H1 (cell line): ENCODE results near the gene ACTN4. TPM values are rescaled to one million over a fixed set of nuclear protein-coding genes. Genes with fewer than 3 reads are reported as not detected.

ENCODE experiments used
- ASH2L ChIP-seq: fragments of 200-600, 300-600 bp; sonication (generic); IDR thresholded peaks from one replicate; pipeline ENCODE4 v1.7.1; 2017; ENCODE audit warnings: low read length
- BCL11A ChIP-seq, 2 experiments: IDR thresholded peaks; one replicate each; pipeline ENCODE4 v1.6.1; 2011; ENCODE audit warnings: low read depth in 2 of 2, low read length in 2 of 2, mild to moderate bottlenecking in 2 of 2
- BRCA1 ChIP-seq: IDR thresholded peaks from 2 replicates; pipeline ENCODE4 v1.6.1; 2012; ENCODE audit warnings: low read depth, low read length, improper control_type of control experiment
- CBX8 ChIP-seq: fragments of 300-800, 300-1000 bp; sonication (generic); IDR thresholded peaks from 2 replicates; pipeline ENCODE4 v1.7.1; 2016; ENCODE audit warnings: low read depth, low read length, borderline replicate concordance
- CTBP2 ChIP-seq: IDR thresholded peaks from 2 replicates; pipeline ENCODE4 v1.7.0; 2011; ENCODE audit warnings: borderline replicate concordance, mild to moderate bottlenecking, moderate library complexity, mixed read lengths, low read length; ENCODE audit not compliant: insufficient read depth, insufficient read length
- CTCF ChIP-seq, 3 experiments: IDR thresholded peaks; 1 replicate in 2 of 3; 2 replicates in 1 of 3; pipeline versions ENCODE4 v1.5.1 to v1.6.1; 2011; ENCODE audit warnings: low read length in 3 of 3, mild to moderate bottlenecking in 3 of 3, inconsistent platforms in 2 of 3, low read depth in 1 of 3, moderate library complexity in 1 of 3; ENCODE audit not compliant: insufficient read depth in 1 of 3; ENCODE audit errors: control extremely low read depth in 1 of 3
- EGR1 ChIP-seq: IDR thresholded peaks from 2 replicates; pipeline ENCODE4 v1.6.1; 2011; ENCODE audit warnings: low read depth, low read length, borderline replicate concordance
- EP300 ChIP-seq, 2 experiments: IDR thresholded peaks; 1 replicate in 1 of 2; 2 replicates in 1 of 2; pipeline ENCODE4 v1.6.1; 2011 to 2012; ENCODE audit warnings: low read depth in 2 of 2, low read length in 2 of 2, mild to moderate bottlenecking in 2 of 2, borderline replicate concordance in 1 of 2, inconsistent platforms in 1 of 2, moderate library complexity in 1 of 2
- POLR2AphosphoS5 ChIP-seq: IDR thresholded peaks from 2 replicates; pipeline ENCODE4 v1.6.1; 2011; ENCODE audit warnings: low read depth, low read length
- RAD21 ChIP-seq, 2 experiments: IDR thresholded peaks in 1 of 2; conservative IDR thresholded peaks in 1 of 2; 2 replicates each; pipeline ENCODE4 v1.6.1; 2011; ENCODE audit warnings: low read depth in 2 of 2, low read length in 2 of 2, improper control_type of control experiment in 1 of 2, inconsistent platforms in 1 of 2, mild to moderate bottlenecking in 1 of 2, moderate library complexity in 1 of 2
- RFX5 ChIP-seq: IDR thresholded peaks from 2 replicates; pipeline ENCODE4 v1.6.1; 2011; ENCODE audit warnings: low read depth, low read length, improper control_type of control experiment, borderline replicate concordance
- RNF2 ChIP-seq: fragments of 200-900, 300-1000 bp; sonication (generic); IDR thresholded peaks from 2 replicates; pipeline ENCODE4 v1.7.1; 2016; ENCODE audit warnings: borderline replicate concordance, low read depth, mild to moderate bottlenecking, antibody characterized with exemption, low read length; ENCODE audit not compliant: poor library complexity, severe bottlenecking; ENCODE audit errors: missing control alignments
- SP2 ChIP-seq: IDR thresholded peaks from 2 replicates; pipeline ENCODE4 v1.6.1; 2012; ENCODE audit warnings: mild to moderate bottlenecking, low read length, inconsistent platforms
- TAF7 ChIP-seq: optimal IDR thresholded peaks from 2 replicates; pipeline ENCODE3; 2011; ENCODE audit warnings: low read depth, mild to moderate bottlenecking, inconsistent platforms, low read length, moderate library complexity, borderline replicate concordance
- TBP ChIP-seq: IDR thresholded peaks from 2 replicates; pipeline ENCODE4 v1.6.1; 2011; ENCODE audit warnings: low read depth, low read length, improper control_type of control experiment
- polyA plus RNA-seq, 7 experiments: library from polyadenylated mRNA; depleted of rRNA in 3 of 7; stranded (reverse) in 5 of 7; unstranded in 2 of 7; fragments of >200 nt in 5 of 7; fragments of 200-250 nt in 2 of 7; gene quantifications; 1 replicate in 5 of 7; 2 replicates in 1 of 7; 4 replicates in 1 of 7; pipeline versions ENCODE4 v1.2.1 to v1.2.3, GENCODE V29; 2011 to 2013; ENCODE audit warnings: missing spikeins in 2 of 7, mixed read lengths in 2 of 7
- total RNA-seq: library from RNA; stranded (reverse); fragmentation: NEBNext Ultra II Directional; extraction: Animal tissue kit (Norgen Biotek cat#: 25700); gene quantifications from 2 replicates; pipeline ENCODE4 v1.2.1, GENCODE V29; 2021
- TF ChIP-seq, protein P1 (sequence below): IDR thresholded peaks from 2 replicates; pipeline ENCODE4 v1.6.1; 2011; ENCODE audit warnings: low read depth, mild to moderate bottlenecking, low read length; ENCODE audit not compliant: insufficient read depth

Gene ACTN4
- total and polyA plus RNA-seq, 2 of the 8 experiments (the other 6 are each of a cell fraction or from before 2014, with no cell fraction given), result 211 to 520 TPM

DNA sequence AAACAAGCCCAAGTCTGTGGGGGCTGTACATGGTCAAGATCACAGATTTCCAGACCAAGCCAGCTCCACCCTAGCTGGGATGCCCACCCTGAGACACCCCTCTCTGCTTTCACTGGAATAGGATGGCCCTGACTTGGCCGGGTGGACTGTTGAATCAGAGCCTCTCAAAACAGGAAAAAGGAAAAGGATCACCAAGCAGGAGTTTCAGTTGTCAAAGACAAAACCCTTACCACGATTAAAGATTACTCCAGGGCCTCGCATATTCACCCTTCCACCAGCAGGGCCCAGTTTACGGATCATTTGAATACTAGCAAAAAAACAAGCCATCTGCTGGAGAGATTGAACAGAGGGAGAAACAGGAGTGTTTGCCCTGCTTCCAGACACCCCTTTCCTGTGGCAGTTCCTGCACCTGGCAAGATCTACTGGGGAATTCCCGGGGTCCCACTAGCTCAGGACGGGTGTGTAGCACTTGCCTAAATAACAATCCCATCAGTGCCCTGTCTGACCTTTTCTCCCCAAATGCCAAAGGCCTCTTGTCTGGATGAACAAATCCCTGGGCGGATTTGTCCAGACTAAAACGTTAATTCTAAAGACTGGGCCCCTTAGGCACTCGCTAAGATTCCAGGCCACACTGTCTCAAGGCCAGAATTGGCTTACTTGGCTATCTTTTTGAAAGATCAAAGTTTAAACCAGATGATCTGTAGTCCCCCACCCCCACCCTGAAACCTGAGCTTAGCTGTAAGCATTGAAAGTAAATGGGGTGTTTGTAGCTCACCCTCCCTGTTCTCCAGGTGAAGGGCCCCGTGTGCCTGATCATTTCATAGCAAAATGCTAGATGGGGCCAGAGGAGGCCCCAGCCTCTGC is 38.4 kb downstream of the ACTN4 start (continued):
- TF ChIP-seq RNF2 (no peak), CTBP2 (no peak), BCL11A (IDR thresholded peaks at IDR 0.05; ENCODE audit: low read depth in 2 of 2, low read length in 2 of 2) (no peak), RFX5 (no peak), ASH2L (no peak), TAF7 (peak; percentile 5), SP2 (no peak), EGR1 (no peak), CBX8 (no peak), EP300 (IDR thresholded peaks at IDR 0.05; ENCODE audit: borderline replicate concordance in 1 of 2, low read depth in 2 of 2, low read length in 2 of 2) (no peak), CTCF (IDR thresholded peaks at IDR 0.05; ENCODE audit: control extremely low read depth in 1 of 3, insufficient read depth in 1 of 3, low read depth in 1 of 3, low read length in 3 of 3) (peak in 2 of 3 experiments; percentile 46 to 70; a peak in 3 of 4 replicates), POLR2AphosphoS5 (no peak; the same call in 1 of the 2 replicates), TBP (no peak), RAD21 (IDR thresholded peaks at IDR 0.05 in 1 of 2, conservative IDR thresholded peaks at IDR 0.05 in 1 of 2; ENCODE audit: low read depth in 2 of 2, low read length in 2 of 2) (no peak; a peak in 1 of 4 replicates), BRCA1 (no peak)
- TF ChIP-seq, protein P1, sequence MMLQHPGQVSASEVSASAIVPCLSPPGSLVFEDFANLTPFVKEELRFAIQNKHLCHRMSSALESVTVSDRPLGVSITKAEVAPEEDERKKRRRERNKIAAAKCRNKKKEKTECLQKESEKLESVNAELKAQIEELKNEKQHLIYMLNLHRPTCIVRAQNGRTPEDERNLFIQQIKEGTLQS, result no peak
